ENCODE measurements around the gene KCNG2.
A peak's percentile ranks its signal among the peaks of the same experiment; 100 is the strongest.

KCNG2 gene

DNA sequence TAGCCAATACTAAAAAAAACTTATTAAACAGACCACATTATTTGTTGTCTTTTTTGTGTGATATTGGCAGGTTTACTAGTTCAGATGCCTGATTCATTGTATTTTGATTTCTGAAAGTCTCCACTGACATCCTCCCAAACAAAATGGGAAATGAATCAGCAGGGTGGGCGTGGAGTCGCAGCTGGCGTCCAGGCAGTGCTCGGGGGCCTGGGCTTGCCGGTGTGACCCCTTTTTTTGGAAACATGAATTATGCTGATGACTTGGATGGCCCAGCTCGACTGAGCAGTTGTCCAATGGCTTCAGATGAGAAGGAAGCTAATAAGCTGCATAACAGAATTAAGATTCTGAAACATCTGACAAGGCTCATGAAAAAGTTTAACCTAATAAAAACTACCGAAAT, 1.7 kb upstream of the KCNG2 start (continued):
- TF ChIP-seq, protein P1, sequence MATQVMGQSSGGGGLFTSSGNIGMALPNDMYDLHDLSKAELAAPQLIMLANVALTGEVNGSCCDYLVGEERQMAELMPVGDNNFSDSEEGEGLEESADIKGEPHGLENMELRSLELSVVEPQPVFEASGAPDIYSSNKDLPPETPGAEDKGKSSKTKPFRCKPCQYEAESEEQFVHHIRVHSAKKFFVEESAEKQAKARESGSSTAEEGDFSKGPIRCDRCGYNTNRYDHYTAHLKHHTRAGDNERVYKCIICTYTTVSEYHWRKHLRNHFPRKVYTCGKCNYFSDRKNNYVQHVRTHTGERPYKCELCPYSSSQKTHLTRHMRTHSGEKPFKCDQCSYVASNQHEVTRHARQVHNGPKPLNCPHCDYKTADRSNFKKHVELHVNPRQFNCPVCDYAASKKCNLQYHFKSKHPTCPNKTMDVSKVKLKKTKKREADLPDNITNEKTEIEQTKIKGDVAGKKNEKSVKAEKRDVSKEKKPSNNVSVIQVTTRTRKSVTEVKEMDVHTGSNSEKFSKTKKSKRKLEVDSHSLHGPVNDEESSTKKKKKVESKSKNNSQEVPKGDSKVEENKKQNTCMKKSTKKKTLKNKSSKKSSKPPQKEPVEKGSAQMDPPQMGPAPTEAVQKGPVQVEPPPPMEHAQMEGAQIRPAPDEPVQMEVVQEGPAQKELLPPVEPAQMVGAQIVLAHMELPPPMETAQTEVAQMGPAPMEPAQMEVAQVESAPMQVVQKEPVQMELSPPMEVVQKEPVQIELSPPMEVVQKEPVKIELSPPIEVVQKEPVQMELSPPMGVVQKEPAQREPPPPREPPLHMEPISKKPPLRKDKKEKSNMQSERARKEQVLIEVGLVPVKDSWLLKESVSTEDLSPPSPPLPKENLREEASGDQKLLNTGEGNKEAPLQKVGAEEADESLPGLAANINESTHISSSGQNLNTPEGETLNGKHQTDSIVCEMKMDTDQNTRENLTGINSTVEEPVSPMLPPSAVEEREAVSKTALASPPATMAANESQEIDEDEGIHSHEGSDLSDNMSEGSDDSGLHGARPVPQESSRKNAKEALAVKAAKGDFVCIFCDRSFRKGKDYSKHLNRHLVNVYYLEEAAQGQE (tag by site-specific recombination; IDR thresholded peaks at IDR 0.05), result no peak
- TF ChIP-seq ZNF24 (tag by site-specific recombination; IDR thresholded peaks at IDR 0.05) (no peak), KLF10 (tag by site-specific recombination; IDR thresholded peaks at IDR 0.05) (no peak)

- POLR2A ChIA-PET, result no interaction called here
Measured at GRCh38 chr18:79796531-79797405, 970 bp upstream of the KCNG2 start.

DNA sequence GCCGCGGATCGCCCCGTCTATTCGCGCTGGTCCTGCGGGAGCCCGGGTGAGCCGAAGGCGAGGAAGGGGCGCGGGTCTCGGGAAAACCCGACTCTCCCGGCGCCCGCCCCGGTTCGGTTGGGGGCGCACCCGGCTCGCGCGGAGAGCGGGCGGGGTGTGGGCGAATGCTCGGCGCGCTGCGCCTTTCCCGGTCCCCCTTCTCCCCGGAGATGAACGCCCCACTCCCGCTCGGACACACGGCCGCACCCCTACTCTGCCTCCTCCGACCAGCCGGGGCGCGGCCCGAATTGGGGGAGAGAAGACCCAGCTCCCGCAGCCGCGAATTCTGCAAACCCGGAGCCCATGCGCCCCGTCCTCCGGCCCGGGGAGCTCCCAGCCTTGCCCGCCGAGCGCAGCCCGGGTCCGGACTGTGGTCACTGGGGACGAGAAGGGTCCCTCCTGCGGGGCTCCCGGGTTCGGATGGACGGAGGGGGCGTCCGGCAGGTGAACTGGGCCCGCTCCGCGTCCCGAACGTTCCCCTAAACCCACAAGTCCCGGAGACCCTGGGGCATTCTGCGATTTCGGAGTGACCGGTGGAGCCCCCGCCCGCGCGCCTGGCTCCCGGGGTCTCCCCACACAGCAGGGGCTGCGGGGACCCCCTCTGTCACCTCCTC, 734 bp downstream of the KCNG2 start:
- Histone ChIP-seq H3K36me3 (ENCODE audit: control insufficient read depth in 2 of 2, insufficient read depth in 1 of 2, low read length in 2 of 2) (no peaks in the 10 kb centered on the region), H3K27ac (ENCODE audit: extremely low read depth, low read depth, low read length) (no peak overlapping the region), H3K9me3 (ENCODE audit: control insufficient read depth, insufficient read depth, low read depth, low read length) (no peaks in the 10 kb centered on the region), H3K4me3 (ENCODE audit: low read depth, low read length) (peak overlapping the region; percentile 10), H3K4me1 (ENCODE audit: control insufficient read depth, insufficient read depth, low read length) (no peaks in the 10 kb centered on the region; the same call in 1 of the 2 replicates)
- TF ChIP-seq SETDB1 (IDR thresholded peaks at IDR 0.05; ENCODE audit: insufficient read length, low read length) (no peak), MZF1 (tag by site-specific recombination; IDR thresholded peaks at IDR 0.05; ENCODE audit: borderline replicate concordance) (no peak), ZFP37 (tag by site-specific recombination; IDR thresholded peaks at IDR 0.05) (no peak), ZNF324 (tag by site-specific recombination; IDR thresholded peaks at IDR 0.05) (no peak), EGR2 (tag by site-specific recombination; IDR thresholded peaks at IDR 0.05; ENCODE audit: low read depth) (no peak), ZBTB8A (tag by site-specific recombination; IDR thresholded peaks at IDR 0.05) (no peak), ZNF645 (tag by site-specific recombination; IDR thresholded peaks at IDR 0.05) (no peak)
- TF ChIP-seq, protein P2, sequence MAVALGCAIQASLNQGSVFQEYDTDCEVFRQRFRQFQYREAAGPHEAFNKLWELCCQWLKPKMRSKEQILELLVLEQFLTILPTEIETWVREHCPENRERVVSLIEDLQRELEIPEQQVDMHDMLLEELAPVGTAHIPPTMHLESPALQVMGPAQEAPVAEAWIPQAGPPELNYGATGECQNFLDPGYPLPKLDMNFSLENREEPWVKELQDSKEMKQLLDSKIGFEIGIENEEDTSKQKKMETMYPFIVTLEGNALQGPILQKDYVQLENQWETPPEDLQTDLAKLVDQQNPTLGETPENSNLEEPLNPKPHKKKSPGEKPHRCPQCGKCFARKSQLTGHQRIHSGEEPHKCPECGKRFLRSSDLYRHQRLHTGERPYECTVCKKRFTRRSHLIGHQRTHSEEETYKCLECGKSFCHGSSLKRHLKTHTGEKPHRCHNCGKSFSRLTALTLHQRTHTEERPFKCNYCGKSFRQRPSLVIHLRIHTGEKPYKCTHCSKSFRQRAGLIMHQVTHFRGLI (tag by site-specific recombination; IDR thresholded peaks at IDR 0.05), result no peak
- ChIA-PET POLR2A (no interaction called here), CTCF (interaction anchor here (0.6 to 1.1 kb wide), 4 partner anchors 13 to 452 kb away, joined by 3 to 4 read pairs (median 3); no protein-coding TSS in a partner anchor)

More at GRCh38 chr18:79796531-79797405, 970 bp upstream of the KCNG2 start:
- Histone ChIP-seq H3K27ac (ENCODE audit: extremely low read depth, low read depth, low read length) (no peak overlapping the region), H3K4me1 (ENCODE audit: control insufficient read depth, insufficient read depth, low read length) (no peaks in the 10 kb centered on the region; the same call in 1 of the 2 replicates), H3K4me3 (ENCODE audit: low read depth, low read length) (no peak overlapping the region), H3K36me3 (ENCODE audit: control insufficient read depth in 2 of 2, insufficient read depth in 1 of 2, low read length in 2 of 2) (no peaks in the 10 kb centered on the region), H3K9me3 (ENCODE audit: control insufficient read depth, insufficient read depth, low read depth, low read length) (no peaks in the 10 kb centered on the region)
- CTCF ChIA-PET, result interaction anchor here (0.7 to 1.0 kb wide), 2 partner anchors 158 to 176 kb away, joined by 3 to 4 read pairs; no protein-coding TSS in a partner anchor
- no peak for TF ChIP-seq PATZ1 (tag by site-specific recombination; IDR thresholded peaks at IDR 0.05)
- TF ChIP-seq, protein P3, sequence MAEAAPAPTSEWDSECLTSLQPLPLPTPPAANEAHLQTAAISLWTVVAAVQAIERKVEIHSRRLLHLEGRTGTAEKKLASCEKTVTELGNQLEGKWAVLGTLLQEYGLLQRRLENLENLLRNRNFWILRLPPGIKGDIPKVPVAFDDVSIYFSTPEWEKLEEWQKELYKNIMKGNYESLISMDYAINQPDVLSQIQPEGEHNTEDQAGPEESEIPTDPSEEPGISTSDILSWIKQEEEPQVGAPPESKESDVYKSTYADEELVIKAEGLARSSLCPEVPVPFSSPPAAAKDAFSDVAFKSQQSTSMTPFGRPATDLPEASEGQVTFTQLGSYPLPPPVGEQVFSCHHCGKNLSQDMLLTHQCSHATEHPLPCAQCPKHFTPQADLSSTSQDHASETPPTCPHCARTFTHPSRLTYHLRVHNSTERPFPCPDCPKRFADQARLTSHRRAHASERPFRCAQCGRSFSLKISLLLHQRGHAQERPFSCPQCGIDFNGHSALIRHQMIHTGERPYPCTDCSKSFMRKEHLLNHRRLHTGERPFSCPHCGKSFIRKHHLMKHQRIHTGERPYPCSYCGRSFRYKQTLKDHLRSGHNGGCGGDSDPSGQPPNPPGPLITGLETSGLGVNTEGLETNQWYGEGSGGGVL (tag by site-specific recombination; IDR thresholded peaks at IDR 0.05), result no peak
